HG03060 (cell line): ENCODE data around the gene DOCK1.

Experiments used
- ATAC-seq: cut with Tn5 transposase; IDR thresholded peaks from one replicate; pipeline ENCODE4 v1.9.1; 2021; ENCODE audit warnings: low read depth, moderate number of reproducible peaks; ENCODE audit not compliant: unreplicated experiment

Gene DOCK1

DNA sequence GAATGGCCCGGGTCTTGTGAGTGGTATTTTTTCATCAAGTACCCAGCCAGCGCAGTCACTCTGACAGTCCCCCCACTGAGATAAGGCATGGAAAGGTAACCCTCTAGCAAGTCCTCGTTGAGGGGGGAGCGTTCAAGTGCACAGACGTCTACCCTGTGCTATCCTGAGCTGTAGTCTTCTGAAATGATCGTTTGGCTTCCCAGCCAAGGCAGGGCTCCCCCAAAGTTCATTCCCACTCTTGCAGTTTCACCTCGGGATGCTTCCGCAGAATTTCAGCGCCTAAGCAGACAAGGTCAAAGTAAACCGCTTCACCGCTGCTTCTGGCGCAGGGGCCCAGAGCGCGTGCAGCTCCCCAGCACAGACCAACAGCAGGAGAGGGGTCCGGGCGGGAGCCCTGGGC lies 289.4 kb downstream of the DOCK1 start:
- ATAC-seq: no peak

DNA sequence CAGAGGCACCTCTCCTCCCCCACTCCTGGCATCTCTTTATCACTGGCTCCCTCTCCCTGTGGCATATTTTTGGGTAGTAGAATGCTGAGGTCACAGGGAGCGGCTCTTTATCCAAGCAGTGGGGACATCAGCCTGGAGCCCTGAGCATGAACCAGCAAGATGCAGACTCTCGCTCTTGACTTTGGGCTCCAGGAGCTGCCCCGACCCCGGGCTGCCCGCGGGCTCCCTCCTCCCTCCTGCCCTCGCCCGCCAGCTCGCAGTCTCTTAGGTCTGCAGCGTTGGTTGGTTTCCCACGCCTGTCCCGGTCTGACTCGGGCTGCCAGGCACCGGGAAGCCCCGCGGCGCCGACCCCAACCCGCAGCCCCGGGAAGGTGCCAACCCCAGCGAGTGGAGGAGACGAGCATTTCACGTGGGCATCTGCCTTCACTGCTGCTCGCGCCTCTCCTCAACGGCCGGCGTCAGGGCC lies 289.8 kb downstream of the DOCK1 start:
- ATAC-seq: no peak

DNA sequence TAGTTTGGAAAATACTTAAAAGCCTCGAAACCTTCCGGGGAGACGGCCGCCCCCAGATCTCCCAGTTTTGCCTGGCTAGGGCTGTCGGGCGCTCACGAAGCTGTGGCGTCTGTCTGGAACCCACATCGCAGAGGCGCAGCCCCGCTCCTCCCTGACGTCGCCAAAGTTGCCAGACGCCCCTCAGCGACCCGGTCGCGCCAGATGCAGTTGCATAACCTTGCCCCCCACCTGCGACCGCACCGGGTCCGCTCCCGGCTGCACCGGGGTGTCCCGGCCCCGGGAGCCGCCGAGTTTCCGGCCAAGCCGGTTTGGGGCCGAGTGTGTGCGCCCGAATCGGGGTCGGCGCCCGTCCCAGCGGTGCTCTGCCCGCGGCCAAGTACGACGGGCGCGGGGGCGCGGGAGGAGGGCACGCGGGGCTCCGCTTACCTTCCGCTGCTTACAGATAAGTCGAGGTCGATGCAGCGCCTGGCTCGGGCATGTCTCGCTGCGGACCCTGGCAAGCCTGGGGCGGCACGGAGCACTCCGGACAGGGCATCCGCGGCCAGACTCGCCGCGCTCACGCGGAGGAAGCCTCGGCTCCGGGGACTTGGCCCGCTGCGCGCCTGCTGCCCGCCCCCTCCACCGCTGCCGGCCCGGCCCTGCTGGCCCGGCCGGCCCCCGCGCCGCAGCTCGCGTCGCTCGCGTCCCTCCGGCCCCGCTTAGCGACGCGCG lies 290.5 kb downstream of the DOCK1 start:
- no peak for ATAC-seq

DNA sequence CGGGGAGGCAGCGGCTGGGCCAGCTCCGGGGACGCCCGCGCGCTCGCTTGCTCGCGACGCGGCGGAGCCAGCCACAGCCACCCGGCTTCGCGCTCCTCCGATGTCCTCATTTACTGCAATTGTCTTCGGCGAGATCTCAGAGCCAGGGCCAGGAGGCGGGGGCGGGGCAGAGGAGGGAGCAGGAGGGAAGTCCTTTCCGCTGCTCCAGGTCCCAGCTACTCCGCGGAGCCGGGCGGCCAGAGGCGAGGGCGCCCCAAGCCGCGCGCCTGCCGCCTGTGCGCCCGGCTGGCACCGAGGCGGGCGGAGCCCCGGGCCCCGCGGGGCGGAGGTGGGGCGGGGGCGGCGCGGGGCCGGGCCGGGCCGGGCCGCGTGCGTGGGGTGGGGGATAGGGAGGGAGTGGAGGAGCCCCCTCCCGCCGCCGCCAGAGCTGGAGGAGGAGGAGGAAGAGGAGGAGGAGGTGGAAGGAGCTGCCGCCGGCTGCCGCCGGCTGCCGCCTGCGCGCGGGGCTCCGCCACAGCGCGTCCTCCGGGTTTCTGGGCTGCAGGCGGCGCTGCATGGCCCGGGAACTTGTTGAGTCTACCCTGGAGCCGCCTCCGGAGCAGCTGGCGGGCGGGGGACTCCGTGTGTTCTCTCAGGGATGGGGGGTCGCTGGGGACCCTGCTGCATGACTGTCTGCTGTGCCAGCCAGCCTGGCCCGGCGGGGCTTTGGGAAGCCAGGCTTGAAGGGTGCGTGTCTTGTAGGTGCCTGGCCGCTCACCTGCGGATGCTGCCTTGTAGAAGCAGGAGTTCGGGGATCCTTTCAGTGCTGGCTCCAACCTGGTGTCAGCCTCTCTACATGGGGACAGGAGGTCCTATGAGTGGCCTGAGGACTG lies 291.3 kb downstream of the DOCK1 start, which contains the start of gene INSYN2A:
Gene INSYN2A (minus strand): TSS at position 310 of the 872 bp plus-strand sequence. CDS start 20,196 bp downstream, outside the sequence.
- ATAC-seq: no peak

DNA sequence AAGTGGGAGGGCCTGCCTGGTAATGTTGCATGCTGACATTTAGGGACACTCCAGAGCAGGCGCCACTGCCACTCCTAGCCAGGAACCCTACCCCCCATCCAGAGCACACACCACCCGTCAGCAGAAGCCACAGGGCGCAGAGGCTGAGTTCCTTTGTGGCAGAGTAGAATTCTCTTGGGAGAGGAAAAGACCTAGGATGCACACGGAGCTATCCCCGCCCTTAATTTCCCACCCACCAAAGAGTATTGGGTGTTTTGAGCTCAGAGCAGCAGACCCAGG lies 291.9 kb downstream of the DOCK1 start:
- no peak for ATAC-seq

DNA sequence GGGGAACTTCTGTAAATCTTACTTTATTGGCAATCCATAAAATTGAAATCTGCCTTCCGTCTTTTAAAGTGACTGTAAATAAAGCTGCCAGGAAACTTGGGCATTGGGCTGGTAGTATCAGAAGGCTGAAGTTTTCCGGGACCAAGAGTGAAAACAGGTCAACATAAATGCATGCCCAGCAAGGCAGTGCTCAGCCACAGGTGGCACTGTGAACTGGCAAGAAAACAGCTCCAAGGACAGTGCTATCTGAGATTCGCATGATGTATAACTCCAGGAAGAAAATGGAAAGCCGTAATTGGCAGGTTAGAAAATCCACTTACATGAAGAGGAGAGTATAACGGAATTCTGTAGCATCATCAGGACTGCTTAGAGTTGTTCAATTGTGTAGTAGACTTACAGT lies 293.1 kb downstream of the DOCK1 start:
- no peak for ATAC-seq

DNA sequence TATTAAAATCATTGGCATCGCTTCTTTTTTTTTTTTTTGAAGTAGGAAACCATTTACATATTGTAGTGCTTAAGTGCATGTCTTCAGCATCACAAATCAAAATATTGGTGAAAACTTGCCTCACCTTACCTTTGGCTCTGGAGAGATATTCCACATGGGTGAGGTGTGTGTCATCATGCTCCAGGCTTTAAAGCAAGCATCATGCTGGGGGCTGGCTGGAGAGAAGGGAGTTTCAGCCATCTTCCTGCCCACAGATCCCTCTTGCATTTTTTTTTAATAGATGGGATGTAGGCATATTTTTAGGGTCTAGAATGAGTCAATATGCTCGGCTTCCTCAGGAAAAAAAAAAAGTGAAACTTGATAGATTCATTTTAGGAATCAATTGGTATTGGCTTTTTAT lies 293.5 kb downstream of the DOCK1 start:
- ATAC-seq: no peak

DNA sequence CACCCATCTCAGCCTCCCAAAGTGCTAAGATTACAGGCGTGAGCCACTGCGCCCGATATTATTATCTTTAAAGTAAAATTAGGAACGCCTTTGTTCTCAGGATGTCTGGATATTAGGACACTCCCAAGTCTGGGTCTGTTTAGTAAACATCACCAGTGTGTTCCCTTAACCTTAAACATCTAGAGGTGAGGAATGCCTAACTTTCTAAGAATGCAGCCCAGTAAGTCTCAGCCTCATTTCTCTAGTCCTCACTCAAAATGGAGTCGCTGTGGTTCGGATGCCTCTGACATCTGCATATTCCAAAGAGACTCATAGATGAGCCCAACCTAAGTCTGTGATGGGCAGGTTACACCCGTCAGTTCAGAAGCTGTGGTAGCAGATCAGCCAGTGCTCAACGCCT lies 295.4 kb downstream of the DOCK1 start:
- no peak for ATAC-seq

DNA sequence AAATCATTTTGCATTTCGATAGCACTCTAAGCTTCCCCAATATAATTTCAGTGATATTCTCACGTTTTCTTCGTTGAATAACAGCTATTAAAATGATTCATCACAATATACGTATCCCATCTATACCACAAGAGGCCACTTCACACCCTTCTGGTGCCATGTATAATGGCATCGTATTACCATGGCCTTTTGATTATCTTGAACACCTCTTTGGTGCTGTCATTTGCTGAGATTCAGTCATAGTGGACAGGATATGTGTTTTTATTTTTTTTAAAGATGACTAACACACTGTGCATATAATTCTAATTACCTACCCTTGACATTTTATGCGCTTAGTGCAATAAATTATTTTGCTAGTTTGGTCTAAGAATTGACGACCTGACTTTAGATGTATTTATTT lies 297.8 kb downstream of the DOCK1 start:
- ATAC-seq: no peak

DNA sequence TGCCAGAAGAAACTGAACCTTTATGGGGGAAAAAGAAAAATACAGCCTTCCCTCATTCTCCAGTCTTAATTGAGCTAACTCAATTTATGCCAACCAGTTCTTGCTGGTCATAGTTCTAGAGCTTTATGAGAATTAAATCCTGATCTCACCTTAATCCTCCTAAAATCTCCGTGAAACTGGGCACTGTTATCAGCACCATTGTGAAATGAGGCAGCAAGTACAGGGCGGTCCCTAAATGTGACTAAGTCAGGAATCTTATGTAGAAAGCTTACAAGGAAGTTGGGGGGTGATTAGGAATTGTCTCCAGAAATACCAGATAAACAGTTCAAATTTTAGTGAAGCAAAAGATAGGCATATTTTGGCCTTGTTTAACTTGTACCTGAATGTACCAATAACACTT lies 301.9 kb downstream of the DOCK1 start:
- ATAC-seq: no peak

DNA sequence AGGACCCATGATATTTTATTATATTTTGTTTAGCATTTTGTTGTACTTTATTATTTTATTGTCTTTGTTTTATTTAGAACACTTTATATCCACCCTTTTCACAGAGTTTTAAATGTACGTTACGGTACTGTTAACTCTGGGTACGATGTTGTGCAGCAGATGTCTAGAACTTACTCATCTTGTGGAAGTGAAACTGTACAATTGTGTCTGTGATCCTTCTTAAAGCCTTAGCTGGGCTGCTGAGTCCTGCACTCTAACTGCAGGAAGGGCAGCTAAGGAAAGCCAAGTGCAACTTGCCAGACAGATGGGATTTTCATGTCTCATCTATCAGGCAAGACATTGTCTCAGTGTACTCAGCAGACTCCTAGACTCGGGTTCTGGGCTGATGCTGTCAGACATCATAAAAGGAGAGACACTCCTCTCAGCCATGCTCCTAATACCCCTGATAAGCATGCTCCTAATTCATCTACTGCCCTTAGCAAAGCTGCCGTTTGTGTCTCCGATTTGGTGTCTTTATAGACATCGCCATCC lies 305.8 kb downstream of the DOCK1 start:
- no peak for ATAC-seq

DNA sequence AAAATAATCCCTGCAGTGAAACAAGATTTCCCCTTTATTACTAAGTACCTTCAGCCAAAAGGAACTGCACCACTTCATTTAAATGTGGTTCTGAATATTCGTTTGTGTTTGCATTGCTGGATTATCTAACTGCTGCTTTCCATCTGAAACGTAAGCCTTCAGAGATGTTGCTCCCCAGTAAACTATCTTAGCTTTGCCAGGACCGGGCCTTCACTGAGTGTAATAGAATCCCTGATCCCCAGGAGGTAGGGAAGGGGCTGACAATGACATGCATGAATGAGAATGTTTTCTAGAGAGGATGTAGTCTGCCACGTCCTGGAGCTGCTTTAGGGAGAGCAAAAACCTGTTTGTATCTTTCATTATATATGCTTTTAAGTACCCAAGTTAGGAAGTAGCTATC lies 310.6 kb downstream of the DOCK1 start:
- no peak for ATAC-seq

DNA sequence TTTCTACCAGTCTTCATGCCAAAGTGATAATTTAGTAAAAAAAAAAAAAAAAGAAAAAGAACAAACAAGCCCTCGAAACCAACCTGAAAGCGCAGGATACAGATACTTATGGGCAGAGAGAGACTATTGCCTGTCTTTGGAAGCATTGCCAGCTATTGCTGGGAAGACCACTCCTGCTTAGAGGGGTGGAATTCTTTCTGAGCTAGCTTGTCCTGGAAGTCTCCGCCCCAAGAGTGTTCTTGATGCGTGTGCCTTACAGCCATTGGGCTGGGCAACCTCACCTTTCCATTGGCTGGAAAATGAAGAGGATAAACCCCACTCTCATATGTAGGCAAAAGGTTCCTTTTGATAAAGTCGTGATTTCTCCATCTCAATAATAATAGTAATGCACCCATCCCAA lies 311.0 kb downstream of the DOCK1 start:
- ATAC-seq: no peak

DNA sequence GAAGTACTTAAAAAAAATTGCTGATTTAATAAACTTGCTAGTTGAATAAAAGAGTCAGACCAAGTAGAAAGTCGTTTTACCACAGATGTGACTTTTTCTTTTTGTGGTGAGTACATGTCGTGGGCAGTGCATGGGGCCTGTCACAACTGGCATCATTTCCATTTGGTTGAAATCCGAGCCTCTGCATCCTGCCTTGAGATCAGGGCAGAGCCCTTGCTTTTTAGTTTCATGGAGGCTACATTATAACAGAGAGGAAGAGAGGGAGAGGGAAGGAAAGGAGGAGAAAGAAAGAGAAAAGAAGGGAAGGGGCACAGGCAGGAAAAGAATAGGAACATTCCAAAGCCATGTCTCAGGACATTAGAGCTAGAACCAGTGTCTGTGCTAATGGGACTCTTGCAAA lies 311.6 kb downstream of the DOCK1 start:
- no peak for ATAC-seq

DNA sequence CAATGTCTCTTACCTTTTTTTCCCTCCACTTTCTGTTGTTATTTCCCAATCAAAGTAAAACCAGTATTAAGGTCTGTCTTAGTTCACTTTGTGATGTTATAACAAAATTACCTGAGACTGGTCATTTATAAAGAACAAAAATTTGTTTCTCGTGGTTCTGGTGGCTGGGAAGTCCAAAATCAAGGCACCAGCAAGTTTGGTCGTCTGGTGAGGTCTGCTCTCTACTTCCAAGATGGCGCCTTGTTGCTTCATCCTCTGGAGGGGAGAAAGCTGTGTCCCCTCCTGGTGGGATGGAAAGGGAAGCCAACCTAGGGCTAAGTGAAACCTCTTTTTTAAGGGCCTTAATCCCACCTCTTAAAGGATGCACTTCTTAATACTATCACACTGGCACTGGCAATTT lies 313.4 kb downstream of the DOCK1 start:
- ATAC-seq: no peak

DNA sequence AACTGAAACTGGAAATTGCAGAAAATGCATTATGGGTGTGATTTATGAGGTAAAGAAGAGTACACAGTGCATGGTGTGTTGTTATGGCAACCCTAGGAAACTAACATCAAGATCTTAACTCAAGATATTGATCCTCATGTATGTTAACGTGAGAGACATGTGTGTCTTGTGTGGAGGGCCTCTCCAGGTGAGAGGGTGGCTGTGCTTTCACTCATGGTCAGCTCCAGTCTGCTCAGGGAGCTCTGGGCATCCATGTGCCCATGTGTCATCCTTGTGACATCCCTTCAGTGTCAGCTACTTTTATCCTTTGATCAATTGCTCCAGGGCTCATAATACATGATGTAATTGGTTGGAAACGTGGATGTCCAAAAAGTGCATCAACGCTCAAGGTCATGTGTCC lies 316.1 kb downstream of the DOCK1 start:
- no peak for ATAC-seq

DNA sequence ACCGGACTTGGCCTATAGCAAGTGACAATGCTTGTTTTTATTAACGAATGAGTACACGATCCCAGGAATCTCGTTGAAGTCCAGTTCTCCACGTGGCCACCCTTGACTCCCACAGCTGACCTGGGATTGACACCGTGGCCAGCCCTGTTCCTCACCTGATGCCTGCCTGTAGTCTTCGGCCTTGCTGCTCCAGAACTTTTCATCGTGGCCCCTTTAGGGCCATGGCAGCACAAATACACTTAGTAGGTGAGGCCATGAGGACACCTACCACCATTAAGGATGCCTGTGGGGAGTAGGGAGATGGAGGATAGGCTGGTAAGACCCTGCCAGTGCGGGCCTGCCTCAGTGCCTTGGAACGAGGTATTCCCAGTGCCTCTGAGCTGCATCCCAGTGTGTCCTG lies 321.8 kb downstream of the DOCK1 start:
- ATAC-seq: no peak

DNA sequence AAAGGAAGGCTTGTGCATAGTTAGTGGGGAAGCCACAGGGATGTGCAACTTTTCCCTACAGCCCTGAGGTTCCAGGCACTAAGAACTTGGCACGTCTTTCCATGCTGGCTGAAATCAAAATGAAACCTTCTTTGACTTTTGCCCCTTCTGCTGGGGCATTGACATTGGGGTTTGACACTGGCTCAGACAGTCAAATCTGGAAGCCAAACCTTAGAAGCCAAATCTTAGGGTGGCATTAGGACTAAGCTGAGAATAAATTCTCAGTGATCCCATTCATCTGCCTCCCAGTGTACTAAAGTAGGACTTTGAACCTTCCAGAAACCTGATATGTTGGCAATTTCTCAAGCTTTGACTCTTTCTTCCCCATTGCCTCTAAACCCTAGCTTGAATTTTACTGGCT lies 322.4 kb downstream of the DOCK1 start:
- ATAC-seq: no peak

DNA sequence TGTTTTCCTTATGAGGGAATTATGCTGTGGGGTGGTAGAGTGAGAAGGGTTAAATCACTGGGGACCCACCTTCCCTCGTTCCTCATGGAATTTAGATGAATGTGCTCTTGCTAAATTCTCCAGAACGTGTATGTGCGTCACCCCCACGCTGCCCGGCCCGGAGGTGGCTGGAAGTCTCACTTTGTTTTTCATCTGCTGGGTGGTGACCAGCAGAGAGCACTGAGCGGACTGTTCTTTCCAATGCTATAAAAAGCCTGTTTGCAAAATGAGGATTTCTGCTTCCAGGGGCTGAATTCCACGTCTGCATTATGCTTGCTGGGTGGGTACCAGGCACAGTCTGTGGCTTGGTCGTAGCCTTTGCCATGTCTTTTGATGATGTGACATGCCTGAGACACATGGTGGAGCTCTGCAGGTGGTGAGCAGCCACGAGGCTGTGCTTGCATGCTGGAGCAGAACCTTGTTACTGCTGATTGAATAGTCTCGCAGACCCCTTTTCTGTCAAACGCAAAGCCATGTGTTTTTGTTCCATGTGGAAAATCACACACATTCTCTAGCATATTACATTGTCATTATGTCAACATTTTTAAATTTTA lies 323.1 kb downstream of the DOCK1 start:
- ATAC-seq: no peak

DNA sequence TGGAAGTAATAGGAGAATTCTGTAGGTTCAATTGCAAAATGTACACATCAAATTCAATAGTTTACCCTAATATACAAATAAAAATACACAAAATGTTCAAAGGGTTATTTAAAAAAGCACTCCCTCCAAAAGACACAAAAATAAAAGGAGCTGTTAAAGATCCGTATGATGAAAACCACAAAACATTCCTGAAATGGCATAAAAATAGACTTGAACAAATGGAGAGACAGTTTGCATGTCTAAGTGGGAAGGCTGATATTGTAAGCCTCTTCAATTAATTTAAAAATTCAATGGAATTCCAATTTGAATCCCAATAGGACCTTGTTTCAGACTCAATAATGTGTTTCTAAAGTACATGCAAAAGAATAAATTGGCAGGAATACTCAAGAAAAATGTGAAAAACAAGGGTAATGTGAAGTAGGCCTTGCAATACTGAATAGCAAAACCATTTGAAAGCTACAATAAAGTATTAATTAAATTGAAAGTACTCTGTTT lies 329.1 kb downstream of the DOCK1 start:
- no peak for ATAC-seq

DNA sequence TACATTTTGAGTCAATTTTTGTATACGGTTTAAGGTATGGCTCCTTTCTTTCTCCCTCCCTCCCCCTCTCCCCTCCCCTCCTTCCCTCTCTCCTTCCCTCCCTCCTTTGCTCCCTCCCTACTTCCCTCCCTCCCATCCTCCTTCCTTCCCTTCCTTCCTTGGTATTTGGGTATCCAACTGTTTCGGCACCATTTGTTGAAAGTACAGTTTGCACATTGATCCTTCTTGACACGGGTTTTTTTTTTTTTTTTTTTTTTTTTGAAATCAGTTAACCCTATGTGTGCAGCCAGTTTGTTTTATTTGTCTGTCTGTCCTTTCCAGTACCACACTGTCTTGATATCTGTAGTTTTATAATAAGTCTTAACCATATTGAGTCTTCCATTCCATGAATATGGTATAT lies 331.0 kb downstream of the DOCK1 start:
- no peak for ATAC-seq
